CD4-positive, alpha-beta T cell treated with Interleukin-10 for 1 hour (primary cell): ENCODE results near the gene BCAS3.
"Not testable (repeated sequence)": the region's sequence is repeated elsewhere in the genome, so short reads cannot be mapped to it uniquely, and the experiment has no call there.

Experiments
- DNase-seq: peaks from one replicate; pipeline ENCODE4 v3.0.0-alpha.2; 2020

Gene BCAS3

DNA sequence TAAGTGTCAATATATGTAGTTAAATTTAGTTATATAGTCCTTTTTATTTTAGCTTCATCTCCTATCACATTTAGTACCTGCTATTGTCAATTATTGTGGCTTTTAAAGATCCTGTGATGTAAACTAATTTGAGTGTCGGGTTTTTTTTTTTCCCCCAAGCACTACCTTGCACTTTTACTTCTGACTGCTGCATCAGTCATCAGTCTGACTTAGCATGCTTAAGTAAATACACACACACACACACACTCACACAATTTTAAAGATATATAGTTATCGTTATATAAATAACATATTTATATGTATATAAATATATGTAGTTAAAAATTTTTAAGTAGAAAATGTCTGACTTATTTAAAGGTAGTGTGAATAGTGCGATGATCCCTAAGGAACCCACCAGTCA lies 127.2 kb downstream of the BCAS3 start:
- no peak for DNase-seq

DNA sequence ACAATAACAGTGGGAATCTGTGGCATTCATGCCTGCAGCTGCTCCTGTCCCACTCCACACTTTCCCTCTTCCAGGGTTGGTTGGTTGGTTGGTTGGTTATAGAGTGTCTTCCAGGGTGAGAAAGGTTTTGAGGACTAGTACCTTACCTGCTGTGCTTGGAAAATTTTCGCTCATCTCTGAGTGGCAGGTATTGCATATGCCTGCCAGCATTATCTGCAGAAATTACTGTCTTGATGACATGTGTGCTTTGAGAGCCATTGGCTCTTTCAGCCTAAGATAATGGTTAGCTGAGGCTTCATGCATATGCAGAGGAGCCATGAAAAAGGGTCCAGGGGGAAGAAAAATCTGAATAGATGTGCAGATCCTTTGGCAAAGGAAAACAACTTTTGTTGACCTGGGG lies 131.8 kb downstream of the BCAS3 start:
- DNase-seq = no peak

DNA sequence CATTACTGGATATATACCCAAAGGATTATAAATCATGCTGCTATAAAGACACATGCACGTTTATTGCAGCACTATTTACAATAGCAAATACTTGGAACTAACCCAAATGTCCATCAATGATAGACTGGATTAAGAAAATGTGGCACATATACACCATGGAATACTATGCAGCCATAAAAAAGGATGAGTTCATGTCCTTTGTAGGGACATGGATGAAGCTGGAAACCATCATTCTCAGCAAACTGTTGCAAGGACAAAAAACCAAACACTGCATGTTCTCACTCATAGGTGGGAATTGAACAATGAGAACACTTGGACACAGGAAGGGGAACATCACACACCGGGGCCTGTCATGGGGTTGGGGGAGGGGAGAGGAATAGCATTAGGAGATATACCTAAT lies 137.3 kb downstream of the BCAS3 start:
- not testable (repeated sequence) for DNase-seq

DNA sequence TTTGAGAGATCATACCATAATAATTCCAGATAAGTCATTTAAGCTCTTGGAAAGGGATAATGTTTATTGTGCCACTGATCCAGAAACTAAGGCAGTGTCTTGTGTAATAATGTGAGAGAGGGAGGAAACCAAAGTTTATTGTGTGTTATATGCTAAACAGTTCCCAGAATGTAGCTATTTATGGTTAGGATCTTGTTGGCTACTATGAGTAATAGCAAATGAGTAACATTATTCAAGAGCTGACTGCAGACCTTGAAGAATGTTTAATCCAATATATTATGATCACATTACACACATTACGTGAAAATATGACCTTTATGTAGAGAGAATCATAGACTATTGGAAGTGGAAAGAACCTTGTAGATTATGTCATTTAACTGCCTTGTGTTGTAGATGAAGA lies 139.5 kb downstream of the BCAS3 start:
- no peak for DNase-seq

DNA sequence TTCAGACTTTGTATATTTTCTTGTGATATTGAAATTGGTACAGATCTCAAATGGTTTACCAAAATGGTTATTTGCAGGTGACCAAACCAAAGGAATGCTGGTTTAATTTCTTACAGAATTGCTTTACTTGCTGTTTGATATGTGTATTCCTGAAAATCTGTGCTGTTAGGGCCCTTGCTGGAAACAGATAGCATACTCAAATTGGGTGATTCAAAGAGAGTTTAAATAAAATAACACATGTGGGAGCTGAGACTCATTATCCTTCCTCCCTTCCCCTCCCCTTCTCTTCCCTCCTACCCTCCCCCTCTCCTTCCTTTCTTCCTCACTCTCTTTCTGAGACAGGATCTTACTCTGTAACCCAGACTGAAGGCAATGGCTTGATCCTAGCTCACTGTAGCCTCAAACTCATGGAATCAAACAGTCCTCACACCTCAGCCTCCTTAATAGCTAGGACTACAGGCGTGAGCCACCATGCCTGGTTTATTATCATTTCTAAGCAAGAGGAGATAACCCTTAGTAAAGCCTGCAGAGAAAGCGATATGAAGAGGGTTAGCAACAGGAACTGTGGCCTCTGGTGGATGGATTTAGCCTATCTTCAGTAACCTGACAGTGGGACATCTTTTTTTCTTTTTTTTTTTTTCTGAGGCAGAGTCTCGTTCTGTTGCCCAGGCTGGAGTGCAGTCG lies 141.9 kb downstream of the BCAS3 start:
- no peak for DNase-seq

DNA sequence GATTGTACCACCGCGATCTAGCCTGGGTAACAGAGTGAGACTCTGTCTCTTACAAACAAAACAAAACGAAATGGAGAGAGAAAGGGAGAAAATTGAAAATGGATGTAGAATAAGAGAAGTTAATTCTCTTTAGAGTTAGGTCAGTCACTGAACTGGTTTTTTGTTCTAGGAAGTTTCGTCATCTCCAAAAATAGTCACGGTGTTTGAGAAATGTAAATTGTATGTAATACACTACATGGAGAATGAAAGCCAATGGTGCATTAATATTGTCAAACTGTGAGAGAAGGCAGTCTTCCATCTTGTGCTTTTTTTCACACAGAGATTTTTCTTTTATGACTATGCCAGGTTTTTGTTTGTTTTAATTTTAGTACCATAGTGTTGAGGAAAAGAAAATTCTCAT lies 145.9 kb downstream of the BCAS3 start:
- DNase-seq = no peak

DNA sequence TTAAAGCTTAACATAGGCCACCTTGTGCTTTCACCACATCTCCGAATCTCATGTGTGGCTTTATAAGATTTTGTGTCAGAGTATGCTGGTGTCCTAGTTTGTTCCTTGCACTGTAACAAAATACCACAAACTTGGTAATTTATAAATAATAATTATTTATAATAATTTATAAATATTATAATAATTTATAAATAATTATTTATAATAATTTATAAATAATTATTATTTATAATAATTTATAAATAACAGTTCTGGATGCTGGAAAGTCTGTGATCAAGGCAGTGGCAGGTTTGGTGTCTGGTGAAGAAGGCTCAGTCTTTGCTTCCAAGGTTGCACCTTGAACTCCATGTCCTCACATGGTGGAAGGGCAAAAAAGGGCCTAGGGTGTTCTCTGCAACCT lies 147.7 kb downstream of the BCAS3 start:
- no peak for DNase-seq

DNA sequence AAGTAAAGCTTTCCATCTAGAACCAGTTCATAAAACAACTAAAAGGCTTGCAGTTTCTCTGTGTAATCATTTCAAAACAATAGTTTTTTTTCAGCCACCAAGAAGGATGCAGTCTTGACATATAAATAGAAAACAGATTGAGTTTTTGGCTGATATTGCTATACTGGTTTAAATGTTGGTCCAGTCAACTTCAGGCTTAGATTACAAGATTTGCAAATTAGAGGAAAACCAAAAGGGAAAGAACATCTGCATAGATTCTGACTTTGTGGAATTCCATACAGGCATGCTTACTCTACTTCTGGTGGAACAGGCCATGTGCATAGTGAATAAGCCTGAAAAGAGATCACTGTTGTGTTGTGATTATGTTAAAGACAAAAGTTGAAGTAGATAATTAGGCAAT lies 150.3 kb downstream of the BCAS3 start:
- no peak for DNase-seq

DNA sequence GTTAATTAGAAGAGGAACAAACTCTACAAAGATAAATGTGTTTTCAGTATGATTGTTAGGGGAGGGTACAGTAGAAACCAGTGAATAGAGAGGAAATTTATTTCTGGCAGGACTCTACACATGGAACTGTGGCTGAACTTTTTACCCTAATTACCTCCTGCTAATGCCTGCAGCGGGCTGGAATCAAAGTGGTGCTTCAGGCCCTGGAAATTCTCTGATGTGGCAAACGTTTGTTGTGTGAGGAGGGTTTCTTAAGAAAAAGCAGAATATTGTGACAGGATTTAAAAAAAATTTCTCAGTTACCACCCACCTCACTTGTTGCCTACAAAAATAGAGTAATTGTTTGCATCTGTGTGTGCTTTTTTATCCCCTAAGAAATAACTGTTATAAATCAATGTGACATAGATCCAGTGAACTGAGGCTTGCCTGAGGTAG lies 154.5 kb downstream of the BCAS3 start:
- no peak for DNase-seq

DNA sequence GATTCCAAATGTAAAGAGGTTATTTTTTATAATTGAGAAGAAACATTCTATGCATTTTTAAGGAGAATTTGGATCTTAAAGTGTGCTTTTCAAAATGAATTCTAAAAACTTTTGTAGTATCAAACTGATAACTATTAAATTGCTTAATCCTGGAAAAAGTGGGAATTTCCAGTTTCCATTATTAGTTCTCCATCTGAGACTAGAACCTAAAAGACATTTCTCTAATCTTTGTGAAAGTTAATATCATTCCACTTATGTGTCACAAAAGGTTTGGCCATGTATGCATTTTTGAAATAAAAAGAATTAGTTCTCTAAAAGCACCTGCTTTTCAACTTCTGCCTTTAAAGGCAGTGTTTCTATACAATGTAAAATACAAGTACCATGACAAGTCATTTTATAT lies 155.0 kb downstream of the BCAS3 start:
- DNase-seq = no peak

DNA sequence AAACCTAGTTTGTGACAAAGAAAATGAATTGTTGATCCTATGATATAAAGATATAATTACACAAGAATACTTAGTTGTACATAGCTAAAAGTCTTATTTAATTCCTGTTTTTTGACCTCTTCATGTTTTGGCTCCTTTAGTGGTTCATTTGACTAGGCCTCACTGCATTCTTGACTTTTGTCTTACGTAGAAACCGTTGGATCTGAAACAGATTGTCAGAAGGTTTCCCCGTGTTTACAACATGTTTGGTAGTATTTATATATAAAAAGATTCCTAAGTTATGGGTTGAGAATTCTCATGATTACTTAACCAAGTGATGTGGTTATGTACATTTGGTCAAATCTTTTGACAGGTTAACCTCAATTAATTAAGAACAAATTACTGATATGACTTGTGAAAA lies 162.8 kb downstream of the BCAS3 start:
- no peak for DNase-seq

DNA sequence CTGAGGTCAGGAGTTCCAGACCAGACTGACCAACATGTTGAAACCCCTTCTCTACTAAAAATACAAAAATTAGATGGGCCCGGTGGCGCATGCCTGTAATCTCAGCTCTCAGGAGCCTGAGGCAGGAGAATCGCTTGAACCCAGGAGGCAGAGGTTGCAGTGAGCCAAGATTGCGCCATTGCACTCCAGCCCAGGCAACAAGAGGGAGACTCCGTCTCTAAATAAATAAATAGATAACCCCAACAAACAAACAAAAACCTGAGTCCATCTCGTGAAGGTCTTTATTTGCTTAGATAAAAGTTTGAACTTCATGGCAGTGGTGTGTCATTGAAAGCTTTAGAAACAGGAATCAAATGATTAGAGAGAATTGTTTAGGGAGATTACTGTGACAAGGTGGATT lies 167.4 kb downstream of the BCAS3 start:
- DNase-seq = no peak

DNA sequence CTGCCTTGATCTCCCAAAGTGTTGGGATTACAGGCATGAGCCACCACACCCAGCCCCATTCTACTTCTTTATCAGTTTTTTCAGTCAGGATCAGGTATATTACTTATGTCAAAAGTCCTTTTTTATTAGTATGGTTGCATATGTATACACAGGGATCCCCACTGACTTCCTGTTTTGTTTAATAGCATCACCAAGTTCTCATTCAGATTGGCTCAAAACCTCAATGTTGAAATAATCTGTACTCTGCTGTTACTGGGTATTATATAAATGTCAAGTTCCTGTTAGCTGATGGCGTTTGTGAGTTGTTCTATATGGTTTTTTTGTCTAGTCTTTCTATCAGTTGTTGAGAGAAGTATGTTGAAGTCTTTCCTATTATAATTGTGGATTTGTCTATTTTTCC lies 168.5 kb downstream of the BCAS3 start:
- DNase-seq = no peak

DNA sequence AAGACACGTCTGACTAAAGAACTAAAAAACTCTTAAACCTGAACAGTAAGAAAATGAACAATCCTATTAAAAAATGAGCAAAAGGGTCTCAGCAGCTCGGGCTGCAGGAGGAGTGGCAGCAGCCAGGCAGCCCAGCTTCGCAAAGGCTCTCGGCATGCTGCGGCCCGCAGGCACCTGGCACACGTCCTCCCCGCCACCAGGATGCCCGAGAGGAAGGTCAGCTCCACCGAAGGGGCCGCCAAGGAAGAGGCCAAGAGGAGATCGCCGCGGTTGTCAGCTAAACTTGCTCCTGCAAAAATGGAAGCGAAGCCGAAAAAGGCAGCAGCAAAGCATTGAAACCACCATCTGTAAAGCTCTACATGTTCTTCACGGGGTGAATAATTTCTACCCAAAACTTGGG lies 173.5 kb downstream of the BCAS3 start:
- DNase-seq = no peak

DNA sequence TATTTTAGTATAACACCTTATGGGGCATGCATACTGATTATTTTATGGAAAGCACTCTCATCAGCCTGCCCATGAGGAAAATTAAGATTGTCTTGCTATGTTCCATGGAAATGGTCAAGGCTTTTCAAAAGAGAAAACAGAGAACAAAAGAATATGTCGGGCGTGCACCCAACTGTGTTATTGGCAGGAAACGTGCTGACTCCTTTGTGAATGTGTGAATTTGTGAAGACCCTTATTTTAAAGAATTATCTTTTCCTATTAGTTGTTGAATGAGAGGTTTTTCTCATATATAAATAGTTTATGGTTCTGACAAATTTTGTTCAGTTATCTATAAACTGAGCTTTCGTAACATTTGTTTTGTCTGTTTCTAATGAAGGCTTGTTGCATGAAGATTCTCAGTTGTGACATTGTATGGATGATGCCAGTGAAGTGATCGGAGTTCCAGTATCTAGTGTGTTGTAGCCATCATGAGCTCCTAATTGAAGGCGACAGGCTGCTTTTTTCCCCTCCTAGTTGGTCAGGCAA lies 180.0 kb downstream of the BCAS3 start:
- no peak for DNase-seq

DNA sequence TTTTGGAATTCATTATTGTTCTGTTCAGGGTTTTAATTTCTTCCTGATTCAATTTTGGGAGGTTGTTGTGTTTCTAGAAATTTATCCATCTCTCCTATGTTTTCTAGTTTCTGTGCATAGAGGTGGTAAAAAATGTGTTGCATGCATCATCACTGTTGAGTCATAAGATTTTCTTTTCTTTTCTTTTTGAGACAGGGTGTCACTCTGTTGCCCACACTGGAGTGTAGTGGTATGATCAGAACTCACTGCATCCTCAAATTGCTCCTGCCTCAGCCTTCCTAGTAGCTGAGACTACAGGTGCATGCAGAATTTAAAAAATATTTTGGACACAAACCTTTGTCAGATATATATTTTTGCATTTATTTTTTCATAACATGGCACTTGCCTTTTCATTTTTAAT lies 184.8 kb downstream of the BCAS3 start:
- no peak for DNase-seq

DNA sequence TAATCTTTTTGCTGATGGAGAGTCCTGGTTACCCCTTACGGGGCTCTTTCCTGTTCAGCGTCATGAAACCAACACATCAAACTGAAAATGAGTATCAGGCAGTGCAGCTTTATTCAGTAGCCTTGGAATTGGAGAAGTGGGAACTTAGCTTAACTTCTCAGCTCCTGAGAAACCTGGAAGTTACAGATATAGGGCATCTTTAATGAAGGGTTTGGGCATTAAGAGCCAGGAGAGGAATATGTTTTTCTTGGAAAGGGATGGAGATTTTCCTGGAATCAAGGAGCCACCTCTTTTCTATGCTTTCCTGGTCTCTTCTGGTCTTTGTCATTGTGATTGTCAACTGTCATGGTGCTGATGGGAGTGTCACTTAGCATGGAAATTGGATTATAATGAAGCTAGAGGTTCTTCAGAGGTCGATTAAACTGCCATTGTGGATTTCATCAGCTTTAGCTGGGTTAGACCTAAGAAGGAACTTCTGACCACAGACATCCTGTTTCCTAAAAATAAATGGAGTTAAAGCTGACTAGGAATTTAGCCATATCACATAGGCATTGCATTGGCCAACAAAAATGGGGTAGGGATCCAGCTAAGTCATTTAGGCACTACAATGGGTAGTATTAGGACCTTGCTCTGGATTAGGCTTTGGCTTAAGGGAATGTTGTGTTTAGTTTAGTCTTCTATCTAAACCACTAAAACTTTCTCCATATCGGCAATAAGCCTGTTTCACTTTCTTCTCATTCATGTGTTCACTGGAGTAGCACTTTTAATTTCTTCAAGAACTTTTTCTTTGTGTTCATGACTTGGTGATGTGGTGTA lies 186.4 kb downstream of the BCAS3 start:
- no peak for DNase-seq

DNA sequence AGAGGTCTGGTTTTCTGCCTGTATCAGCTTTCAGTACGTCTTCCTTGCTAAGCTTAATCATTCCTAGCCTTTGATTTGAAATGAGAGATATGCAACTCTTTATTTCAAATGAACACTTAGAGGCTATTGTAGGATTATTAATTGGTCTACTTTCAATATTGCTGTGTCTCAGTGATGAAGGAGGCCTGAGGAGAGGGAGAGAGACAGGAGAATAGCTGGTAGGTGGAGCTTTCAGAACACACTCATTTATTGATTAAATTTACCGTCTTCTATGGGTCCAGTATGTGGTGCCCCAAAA lies 187.0 kb downstream of the BCAS3 start:
- DNase-seq = no peak

DNA sequence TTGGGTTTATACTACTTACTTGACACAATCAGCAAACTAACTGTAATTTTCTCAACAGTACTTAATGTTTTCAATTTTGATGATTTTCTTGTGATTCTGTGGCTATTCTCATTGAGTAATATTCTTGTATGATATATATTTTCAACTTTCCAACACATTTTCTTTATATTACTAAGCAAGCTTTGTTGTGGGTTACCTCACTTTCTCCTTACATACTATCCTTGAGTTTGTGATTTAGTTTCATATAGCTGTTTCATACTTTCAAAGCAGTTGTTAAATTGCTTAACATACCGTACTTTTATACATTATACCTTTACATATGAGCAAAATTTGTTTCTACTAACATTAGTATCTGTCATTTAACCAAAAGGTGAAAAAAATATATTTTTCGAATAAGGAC lies 197.1 kb downstream of the BCAS3 start:
- no peak for DNase-seq

DNA sequence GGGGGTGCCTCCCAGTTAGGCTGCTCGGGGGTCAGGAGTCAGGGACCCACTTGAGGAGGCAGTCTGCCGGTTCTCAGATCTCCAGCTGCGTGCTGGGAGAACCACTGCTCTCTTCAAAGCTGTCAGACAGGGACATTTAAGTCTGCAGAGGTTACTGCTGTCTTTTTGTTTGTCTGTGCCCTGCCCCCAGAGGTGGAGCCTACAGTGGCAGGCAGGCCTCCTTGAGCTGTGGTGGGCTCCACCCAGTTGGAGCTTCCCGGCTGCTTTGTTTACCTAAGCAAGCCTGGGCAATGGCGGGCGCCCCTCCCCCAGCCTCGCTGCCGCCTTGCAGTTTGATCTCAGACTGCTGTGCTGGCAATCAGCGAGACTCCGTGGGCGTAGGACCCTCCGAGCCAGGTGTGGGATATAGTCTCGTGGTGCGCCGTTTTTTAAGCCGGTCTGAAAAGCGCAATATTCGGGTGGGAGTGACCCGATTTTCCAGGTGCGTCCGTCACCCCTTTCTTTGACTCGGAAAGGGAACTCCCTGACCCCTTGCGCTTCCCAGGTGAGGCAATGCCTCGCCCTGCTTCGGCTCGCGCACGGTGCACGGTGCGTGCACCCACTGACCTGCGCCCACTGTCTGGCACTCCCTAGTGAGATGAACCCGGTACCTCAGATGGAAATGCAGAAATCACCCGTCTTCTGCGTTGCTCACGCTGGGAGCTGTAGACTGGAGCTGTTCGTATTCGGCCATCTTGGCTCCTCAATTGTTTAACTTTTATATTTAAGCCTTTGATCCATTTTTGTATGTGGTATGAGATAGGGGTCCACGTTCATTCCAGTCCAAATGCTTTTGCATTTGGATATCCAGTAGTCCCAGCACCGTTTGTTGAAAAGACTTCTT lies 209.3 kb downstream of the BCAS3 start:
- DNase-seq = not testable (repeated sequence)

DNA sequence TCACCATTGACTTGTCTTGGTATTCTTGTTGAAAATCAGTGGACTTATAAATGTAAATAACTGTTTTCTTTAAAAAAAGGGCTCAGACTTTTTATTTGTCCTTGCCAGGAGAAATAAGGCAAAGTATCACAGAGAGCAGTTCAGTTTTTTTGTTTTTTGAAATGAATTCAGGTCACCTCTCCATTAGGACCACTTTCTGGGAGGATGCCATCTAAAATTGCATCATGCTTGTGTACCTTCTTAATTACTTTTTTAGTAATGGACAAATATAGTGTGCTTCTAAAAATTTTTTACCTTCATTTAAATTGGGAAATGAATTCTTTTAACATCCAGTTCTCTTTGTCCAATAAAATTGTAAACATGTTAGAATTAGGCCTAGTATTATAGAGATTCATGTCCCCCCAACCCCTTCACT lies 210.0 kb downstream of the BCAS3 start:
- DNase-seq = no peak

DNA sequence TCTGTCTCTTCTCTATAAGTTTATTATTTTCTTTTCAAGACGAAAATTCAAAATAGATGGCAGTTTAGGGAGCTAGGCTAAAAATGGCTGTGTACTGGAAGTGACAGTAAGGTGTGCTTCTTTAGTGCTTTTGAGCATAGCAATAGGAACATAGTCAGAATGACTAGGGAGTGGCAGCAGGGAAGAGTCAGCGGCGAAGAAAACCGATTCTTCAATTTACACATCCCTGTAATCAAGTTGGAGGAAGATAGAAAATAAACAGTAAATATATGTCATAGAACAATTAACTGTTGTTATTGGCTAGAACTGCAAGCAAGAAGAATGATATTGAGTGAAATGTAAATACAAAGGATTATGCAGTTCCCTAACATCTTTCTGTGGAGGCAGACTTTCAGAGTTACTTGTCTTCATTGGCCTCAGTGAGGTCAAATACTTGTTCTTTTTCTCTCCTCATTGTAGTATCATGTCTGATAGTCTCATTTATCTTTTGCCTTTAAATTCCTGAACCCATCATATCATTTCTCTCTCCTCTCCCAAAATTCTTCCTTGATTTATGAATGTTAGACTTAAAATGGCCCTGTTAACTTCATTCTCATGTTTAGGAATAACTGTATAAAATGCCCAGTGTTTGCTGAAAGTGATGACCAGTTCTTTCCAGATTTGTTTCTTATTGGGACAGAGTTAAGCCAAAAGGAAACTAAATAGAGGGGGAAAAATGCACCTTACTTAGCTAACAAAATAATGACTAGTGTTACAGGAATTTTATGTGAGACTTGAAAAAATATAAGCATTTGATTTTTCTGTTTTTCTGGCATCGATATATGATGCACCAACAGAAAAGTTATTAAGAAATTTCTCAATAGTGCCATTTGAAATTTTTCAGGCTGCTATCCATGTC lies 211.4 kb downstream of the BCAS3 start:
- DNase-seq = no peak

DNA sequence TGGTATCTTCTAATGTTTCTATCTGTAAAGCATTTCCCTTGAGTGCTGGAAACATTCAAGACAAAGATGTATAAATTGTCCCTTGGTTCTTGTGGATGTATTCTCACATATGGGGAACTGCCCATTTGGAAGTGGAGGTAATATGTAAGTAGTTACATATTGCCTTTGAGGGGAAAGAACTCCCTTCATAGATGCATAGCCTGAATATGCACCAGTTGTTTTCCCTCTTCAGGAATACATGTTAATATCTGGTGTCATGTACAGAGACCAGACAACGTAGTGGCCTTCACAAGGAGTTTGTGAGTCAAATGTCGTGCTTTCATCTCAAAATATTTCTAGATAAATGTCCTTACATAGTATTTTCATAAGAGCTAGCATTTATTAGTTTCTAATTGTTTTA lies 213.5 kb downstream of the BCAS3 start:
- DNase-seq = no peak
